IMR-90 (cell line): ENCODE measurements around the gene ARHGEF10L. TPM values are rescaled to one million over a fixed set of nuclear protein-coding genes. Genes with fewer than 3 reads are reported as not detected.

Experiments used
- ATAC-seq: fragments of 200-7000 bp; cut with Tn5 transposase; 2 replicates; pipeline ENCODE4 v1.9.1; 2020; ENCODE audit warnings: low read depth, mild to moderate bottlenecking, moderate library complexity
- BruUV-seq: library from RNA; stranded (reverse); fragments of 400-500 nt; replicated peaks from 2 replicates; lab custom pipeline; 2021; lab: Mats Ljungman, UMichigan
- CTCF ChIA-PET: fragments of 300-600 bp; formaldehyde crosslinking; extraction: SDS; loops from one replicate; lab custom pipeline; 2021; ENCODE audit warnings: antibody characterized with exemption; lab: Yijun Ruan, JAX
- POLR2A ChIA-PET: fragments of 300-600 bp; sonication (Branson Sonifier 250); formaldehyde crosslinking; loops from one replicate; lab custom pipeline; 2022; ENCODE audit warnings: antibody characterized with exemption; ENCODE audit not compliant: unreplicated experiment; lab: Charles Lee
- DNase-seq: peaks from one replicate; pipeline ENCODE4 v3.0.0; 2013
- H2AFZ ChIP-seq: replicated peaks from 2 replicates; pipeline ENCODE3; 2013; ENCODE audit warnings: low read length, mild to moderate bottlenecking; ENCODE audit not compliant: poor library complexity
- H2AK5ac ChIP-seq: 2 replicates; pipeline ENCODE4 v1.6.1; 2013; ENCODE audit warnings: low read depth, low read length, inconsistent platforms
- H2AK9ac ChIP-seq: replicated peaks from 2 replicates; pipeline ENCODE3; 2013; ENCODE audit warnings: mild to moderate bottlenecking, low read depth, low read length, moderate library complexity; ENCODE audit not compliant: poor library complexity
- H2BK120ac ChIP-seq: 2 replicates; pipeline ENCODE4 v1.6.1; 2013; ENCODE audit warnings: low read depth, low read length, inconsistent platforms
- H2BK15ac ChIP-seq: 3 replicates; pipeline ENCODE4 v1.6.1; 2013; ENCODE audit warnings: low read depth, low read length, inconsistent platforms
- H2BK20ac ChIP-seq: 2 replicates; pipeline ENCODE4 v1.6.1; 2013; ENCODE audit warnings: low read depth, mild to moderate bottlenecking, inconsistent platforms, low read length, moderate library complexity
- H2BK5ac ChIP-seq: 2 replicates; pipeline ENCODE4 v1.6.1; 2013; ENCODE audit warnings: mild to moderate bottlenecking, low read depth, low read length, inconsistent platforms; ENCODE audit not compliant: poor library complexity, severe bottlenecking
- H3K14ac ChIP-seq: replicated peaks from 2 replicates; pipeline ENCODE4 v1.6.1; 2013; ENCODE audit warnings: low read depth, low read length, inconsistent platforms
- H3K18ac ChIP-seq: 2 replicates; pipeline ENCODE4 v1.6.1; 2013; ENCODE audit warnings: low read depth, low read length, control low read depth
- H3K23ac ChIP-seq: 2 replicates; pipeline ENCODE4 v1.6.1; 2013; ENCODE audit warnings: low read depth, low read length, inconsistent platforms
- H3K27ac ChIP-seq: 2 replicates; pipeline ENCODE4 v1.5.1; 2013; ENCODE audit warnings: mild to moderate bottlenecking, control low read depth, low read length; ENCODE audit not compliant: insufficient read depth
- H3K27me3 ChIP-seq: 2 replicates; pipeline ENCODE4 v1.6.1; 2013; ENCODE audit warnings: low read length; ENCODE audit not compliant: control insufficient read depth, insufficient read depth
- H3K36me3 ChIP-seq: 2 replicates; pipeline ENCODE4 v1.6.1; 2013; ENCODE audit warnings: low read length, mixed read lengths; ENCODE audit not compliant: control insufficient read depth, insufficient read depth
- H3K4ac ChIP-seq: 2 replicates; pipeline ENCODE4 v1.6.1; 2013; ENCODE audit warnings: low read depth, low read length, inconsistent platforms
- H3K4me1 ChIP-seq: 2 replicates; pipeline ENCODE4 v1.6.1; 2013; ENCODE audit warnings: low read length, mixed read lengths; ENCODE audit not compliant: control insufficient read depth, insufficient read depth
- H3K4me2 ChIP-seq: 2 replicates; pipeline ENCODE4 v1.6.1; 2013; ENCODE audit warnings: low read depth, mild to moderate bottlenecking, control low read depth, low read length, moderate library complexity
- H3K4me3 ChIP-seq: 2 replicates; pipeline ENCODE4 v1.5.1; 2013; ENCODE audit warnings: low read depth, mild to moderate bottlenecking, control low read depth, low read length, moderate library complexity; ENCODE audit not compliant: insufficient read depth
- H3K56ac ChIP-seq: 2 replicates; pipeline ENCODE4 v1.6.1; 2013; ENCODE audit warnings: low read length, inconsistent platforms; ENCODE audit not compliant: insufficient read depth; ENCODE audit errors: extremely low read depth
- H3K79me1 ChIP-seq, 2 experiments: 2 replicates each; pipeline ENCODE4 v1.6.1; 2013; ENCODE audit warnings: low read length in 2 of 2, inconsistent platforms in 1 of 2, low read depth in 1 of 2
- H3K9ac ChIP-seq: 2 replicates; pipeline ENCODE4 v1.6.1; 2013; ENCODE audit warnings: low read depth, low read length, control low read depth
- H3K9me1 ChIP-seq: 2 replicates; pipeline ENCODE4 v1.6.1; 2013; ENCODE audit warnings: low read length, inconsistent platforms; ENCODE audit not compliant: insufficient read depth
- H3K9me3 ChIP-seq: 2 replicates; pipeline ENCODE4 v1.6.1; 2013; ENCODE audit warnings: low read length; ENCODE audit not compliant: control insufficient read depth, insufficient read depth
- H4K20me1 ChIP-seq: 2 replicates; pipeline ENCODE4 v1.6.1; 2013; ENCODE audit warnings: low read length, inconsistent platforms; ENCODE audit not compliant: insufficient read depth
- H4K5ac ChIP-seq: 2 replicates; pipeline ENCODE4 v1.6.1; 2013; ENCODE audit warnings: mild to moderate bottlenecking, low read depth, low read length, control low read depth
- H4K8ac ChIP-seq, 2 experiments: 2 replicates each; pipeline ENCODE4 v1.6.1; 2013; ENCODE audit warnings: low read depth in 2 of 2, low read length in 2 of 2, control low read depth in 1 of 2, inconsistent platforms in 1 of 2
- H4K91ac ChIP-seq: 2 replicates; pipeline ENCODE4 v1.6.1; 2013; ENCODE audit warnings: low read depth, low read length, inconsistent platforms; ENCODE audit not compliant: insufficient read depth
- BHLHE40 ChIP-seq: fragments of 150-350 bp; IDR thresholded peaks from 2 replicates; pipeline ENCODE4 v1.6.1; 2016; ENCODE audit warnings: mild to moderate bottlenecking, low read depth, low read length
- CEBPB ChIP-seq: IDR thresholded peaks from 2 replicates; pipeline ENCODE4 v1.6.1; 2012; ENCODE audit warnings: low read depth, low read length, improper control_type of control experiment
- CHD1 ChIP-seq: IDR thresholded peaks from 2 replicates; pipeline ENCODE4 v1.6.1; 2012; ENCODE audit warnings: low read depth, low read length, improper control_type of control experiment
- CTCF ChIP-seq: conservative IDR thresholded peaks from 2 replicates; pipeline ENCODE4 v1.5.1; 2012; ENCODE audit warnings: mild to moderate bottlenecking, low read depth, low read length, improper control_type of control experiment
- ELK1 ChIP-seq: fragments of 150-350 bp; IDR thresholded peaks from 2 replicates; pipeline ENCODE4 v1.6.1; 2016; ENCODE audit warnings: low read depth, mild to moderate bottlenecking, low read length, moderate library complexity, borderline replicate concordance
- FOS ChIP-seq: fragments of 150-350 bp; IDR thresholded peaks from 2 replicates; pipeline ENCODE4 v1.6.1; 2016; ENCODE audit warnings: low read depth, low read length
- MAFK ChIP-seq: IDR thresholded peaks from 2 replicates; pipeline ENCODE4 v1.6.1; 2012; ENCODE audit warnings: low read depth, low read length, improper control_type of control experiment
- MAZ ChIP-seq: IDR thresholded peaks from 2 replicates; pipeline ENCODE4 v1.6.1; 2012; ENCODE audit warnings: low read depth, mild to moderate bottlenecking, low read length, improper control_type of control experiment, moderate library complexity, borderline replicate concordance
- MXI1 ChIP-seq: IDR thresholded peaks from 2 replicates; pipeline ENCODE4 v1.6.1; 2012; ENCODE audit warnings: low read depth, mild to moderate bottlenecking, low read length, moderate library complexity, borderline replicate concordance
- NFE2L2 ChIP-seq: fragments of 150-350 bp; IDR thresholded peaks from 2 replicates; pipeline ENCODE4 v1.6.1; 2016; ENCODE audit warnings: low read depth, mild to moderate bottlenecking, low read length
- POLR2A ChIP-seq: IDR thresholded peaks from 2 replicates; pipeline ENCODE4 v1.6.1; 2012; ENCODE audit warnings: mild to moderate bottlenecking, low read depth, low read length
- RAD21 ChIP-seq: IDR thresholded peaks from 2 replicates; pipeline ENCODE4 v1.6.1; 2012; ENCODE audit warnings: low read length, improper control_type of control experiment
- RCOR1 ChIP-seq: IDR thresholded peaks from 2 replicates; pipeline ENCODE4 v1.6.1; 2012; ENCODE audit warnings: mild to moderate bottlenecking, low read length, improper control_type of control experiment; ENCODE audit not compliant: insufficient replicate concordance
- RFX5 ChIP-seq: IDR thresholded peaks from 2 replicates; pipeline ENCODE4 v1.8.0; 2012; ENCODE audit warnings: low read depth, mild to moderate bottlenecking, low read length, moderate library complexity
- SMC3 ChIP-seq: fragments of 150-350 bp; IDR thresholded peaks from 2 replicates; pipeline ENCODE4 v1.6.1; 2016; ENCODE audit warnings: low read depth, mild to moderate bottlenecking, antibody characterized with exemption, low read length, moderate library complexity
- USF2 ChIP-seq: fragments of 150-350 bp; IDR thresholded peaks from 2 replicates; pipeline ENCODE4 v1.6.1; 2017; ENCODE audit warnings: mild to moderate bottlenecking, antibody characterized with exemption, low read length, low read depth
- WGBS, 2 experiments: methylation state at CpG; one replicate each; pipeline versions ENCODE4 v1.1.5 to v1.1.7; 2013; ENCODE audit warnings: missing lambda C conversion rate in 2 of 2; ENCODE audit not compliant: insufficient read length in 1 of 2; ENCODE audit errors: extremely low coverage in 2 of 2; 5-methylcytosine and 5-hydroxymethylcytosine counted together
- dilution Hi-C: fragments of 300-500 bp; cut with HindIII; formaldehyde crosslinking; loops from one replicate; pipeline ENCODE4 v1.14.3; 2018; ENCODE audit warnings: low sequenced_read_pairs; ENCODE audit not compliant: unreplicated experiment
- in situ Hi-C: fragments of 300-500 bp; cut with MboI; formaldehyde crosslinking; loops from 3 replicates; pipeline ENCODE4 v1.14.3; 2019; ENCODE audit warnings: low sequenced_read_pairs, inconsistent platforms, mixed read lengths
- intact Hi-C: fragments of 100-400 bp; cut with micrococcal nuclease; formaldehyde crosslinking; loops from 2 replicates; pipeline ENCODE4 v1.10.0; 2022
- polyA plus RNA-seq, 3 experiments: library from polyadenylated mRNA; depleted of rRNA; stranded (reverse); fragments of >200 nt; gene quantifications; 2 replicates each; pipeline ENCODE4 v1.2.3, GENCODE V29; 2012; ENCODE audit warnings: low replicate concordance in 1 of 3
- total RNA-seq: library from RNA; depleted of rRNA; stranded (reverse); fragments of >200 nt; gene quantifications from 2 replicates; pipeline ENCODE4 v1.2.3, GENCODE V29; 2012

The ARHGEF10L gene
- total and polyA plus RNA-seq, 2 of the 4 experiments (the other 2 are of a cell fraction) = 4.8 to 12.4 TPM

- no peak overlapping the region for H2BK120ac ChIP-seq
- H2BK15ac ChIP-seq = no peak overlapping the region
- H3K23ac ChIP-seq = no peak overlapping the region
- no peak overlapping the region for H3K9ac ChIP-seq
- no CpG with 5 or more reads among the region's 5 CpGs for WGBS, 2 experiments
- ChIA-PET CTCF (no interaction called here), POLR2A (no interaction called here)
- no peaks in the 10 kb centered on the region for H3K4me1 ChIP-seq
- no peak overlapping the region for H4K8ac ChIP-seq
- no peak overlapping the region for H3K14ac ChIP-seq
- TF ChIP-seq RFX5 (no peak), MAZ (no peak), BHLHE40 (no peak), POLR2A (no peak), CTCF (no peak), MXI1 (no peak), CEBPB (no peak), FOS (no peak), RAD21 (no peak), CHD1 (no peak), NFE2L2 (no peak), SMC3 (no peak), MAFK (no peak), USF2 (no peak), ELK1 (no peak), RCOR1 (no peak)
- BruUV-seq = no TSS peak
- H2AFZ ChIP-seq = no peak overlapping the region
- peaks cover 6% of the 10 kb centered on the region for H3K27me3 ChIP-seq
- no peak for ATAC-seq
- H3K36me3 ChIP-seq = no peaks in the 10 kb centered on the region
- no peak overlapping the region for H2AK5ac ChIP-seq
- dilution Hi-C loops (no loop called here), in situ Hi-C loops (no loop called here), intact Hi-C loops (no loop called here)
- H2BK5ac ChIP-seq = no peak overlapping the region
- no peak overlapping the region for H3K4me3 ChIP-seq
- no peak overlapping the region for H4K5ac ChIP-seq
- H3K4ac ChIP-seq = no peak overlapping the region
- H3K4me2 ChIP-seq = no peak overlapping the region
- no peaks in the 10 kb centered on the region for H4K20me1 ChIP-seq
- H3K79me1 ChIP-seq = no peaks in the 10 kb centered on the region
- H3K27ac ChIP-seq = no peak overlapping the region
- no peaks in the 10 kb centered on the region for H3K9me1 ChIP-seq
- H3K18ac ChIP-seq = no peak overlapping the region
- H2AK9ac ChIP-seq = no peak overlapping the region
- no peak for DNase-seq
- H2BK20ac ChIP-seq = no peak overlapping the region
- H3K56ac ChIP-seq = no peak overlapping the region
- no peak overlapping the region for H4K91ac ChIP-seq
- peaks cover 2% of the 10 kb centered on the region for H3K9me3 ChIP-seq
Measured at GRCh38 chr1:17711941-17712340, 172.4 kb downstream of the ARHGEF10L start.
